ENCODE data around the gene SH3PXD2B.

GRCh38 chr5:172293745-172294342 lies 160.5 kb downstream of the SH3PXD2B start:
- TF ChIP-seq GATA2 (IDR thresholded peaks at IDR 0.05; ENCODE audit: low read depth, low read length) (no peak), GATA3 (IDR thresholded peaks at IDR 0.05; ENCODE audit: low read depth, low read length) (no peak)

All from SH-SY5Y (cell line).